GM13977 (cell line): ENCODE measurements around the gene CDKL5.

Experiments
- DNase-seq: peaks from one replicate; pipeline ENCODE4 v3.0.0; 2012; ENCODE audit warnings: low spot score
- in situ Hi-C: fragments of 300-500 bp; cut with MboI; formaldehyde crosslinking; loops from one replicate; pipeline ENCODE4 v1.12.0; 2022; ENCODE audit warnings: low sequenced_read_pairs, low pct_unique_long_range_greater_than_20kb, mixed read lengths, inconsistent platforms; ENCODE audit not compliant: unreplicated experiment
- TF ChIP-seq, protein P1 (sequence below): IDR thresholded peaks from 2 replicates; pipeline ENCODE4 v1.5.1; 2012; ENCODE audit warnings: mild to moderate bottlenecking, control low read depth; ENCODE audit not compliant: insufficient read depth; ENCODE audit errors: extremely low read depth, missing control alignments

Gene CDKL5

DNA sequence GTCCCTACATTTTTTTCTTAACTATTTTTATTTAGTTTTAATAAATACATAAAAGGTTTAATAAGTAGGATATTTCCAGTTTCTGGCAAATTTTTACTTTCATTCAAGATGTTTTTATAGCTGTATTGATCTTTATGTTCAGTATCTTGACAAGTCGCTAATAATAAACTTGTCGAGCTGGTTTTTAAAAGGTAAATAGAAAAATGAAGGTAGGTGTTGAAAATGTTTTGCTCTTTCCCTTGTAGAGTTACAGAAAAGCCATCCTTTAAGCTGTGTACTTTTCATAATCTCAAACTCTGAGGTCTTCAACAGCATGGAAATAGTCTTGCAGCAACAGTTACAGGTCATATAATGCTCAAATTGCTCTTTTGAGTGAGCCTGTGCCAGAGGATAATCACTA is 193.9 kb downstream of the CDKL5 start:
- no peak for DNase-seq
- in situ Hi-C loops = no loop called here
- TF ChIP-seq, protein P1, sequence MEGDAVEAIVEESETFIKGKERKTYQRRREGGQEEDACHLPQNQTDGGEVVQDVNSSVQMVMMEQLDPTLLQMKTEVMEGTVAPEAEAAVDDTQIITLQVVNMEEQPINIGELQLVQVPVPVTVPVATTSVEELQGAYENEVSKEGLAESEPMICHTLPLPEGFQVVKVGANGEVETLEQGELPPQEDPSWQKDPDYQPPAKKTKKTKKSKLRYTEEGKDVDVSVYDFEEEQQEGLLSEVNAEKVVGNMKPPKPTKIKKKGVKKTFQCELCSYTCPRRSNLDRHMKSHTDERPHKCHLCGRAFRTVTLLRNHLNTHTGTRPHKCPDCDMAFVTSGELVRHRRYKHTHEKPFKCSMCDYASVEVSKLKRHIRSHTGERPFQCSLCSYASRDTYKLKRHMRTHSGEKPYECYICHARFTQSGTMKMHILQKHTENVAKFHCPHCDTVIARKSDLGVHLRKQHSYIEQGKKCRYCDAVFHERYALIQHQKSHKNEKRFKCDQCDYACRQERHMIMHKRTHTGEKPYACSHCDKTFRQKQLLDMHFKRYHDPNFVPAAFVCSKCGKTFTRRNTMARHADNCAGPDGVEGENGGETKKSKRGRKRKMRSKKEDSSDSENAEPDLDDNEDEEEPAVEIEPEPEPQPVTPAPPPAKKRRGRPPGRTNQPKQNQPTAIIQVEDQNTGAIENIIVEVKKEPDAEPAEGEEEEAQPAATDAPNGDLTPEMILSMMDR = no peak

DNA sequence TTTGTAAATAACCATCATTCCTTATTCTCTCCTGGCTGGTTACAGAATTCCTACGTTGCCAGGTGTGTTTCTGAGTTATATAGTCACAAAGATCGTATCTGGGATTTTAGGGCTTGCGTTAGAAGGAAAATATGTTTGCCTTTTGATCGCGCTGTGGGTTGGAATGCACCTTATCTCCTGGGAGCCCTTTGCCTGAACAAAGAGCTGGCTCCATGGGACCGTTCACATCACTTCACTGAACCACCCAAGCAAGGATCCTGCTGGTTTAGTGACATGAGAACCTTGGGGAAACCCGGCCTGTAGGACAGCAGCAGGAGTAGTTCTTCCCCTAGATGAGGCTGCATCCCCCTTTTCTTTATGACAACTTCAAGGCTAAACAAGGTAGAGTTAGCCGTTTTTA is 194.9 kb downstream of the CDKL5 start:
- no peak for DNase-seq
- TF ChIP-seq, protein P1 = no peak
- in situ Hi-C loops = no loop called here

DNA sequence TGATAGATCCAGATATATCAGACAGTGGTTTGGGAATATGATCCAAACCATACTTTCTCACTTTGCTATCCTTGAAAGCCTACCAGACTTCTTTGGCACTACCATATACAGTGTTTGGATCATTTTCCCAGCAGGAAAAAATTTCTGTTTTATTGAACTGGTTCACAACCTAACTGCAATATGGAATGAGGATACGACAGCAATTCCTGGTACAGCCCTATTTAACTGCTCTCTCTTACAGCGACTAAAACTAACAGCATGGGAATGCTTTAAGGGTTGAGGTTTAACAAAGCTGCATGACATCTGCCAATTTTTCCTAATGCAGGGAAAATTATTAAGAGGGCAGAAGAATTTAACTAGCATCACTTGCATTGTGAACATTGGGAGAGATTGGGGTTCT is 199.2 kb downstream of the CDKL5 start:
- DNase-seq = no peak
- in situ Hi-C loops = no loop called here

DNA sequence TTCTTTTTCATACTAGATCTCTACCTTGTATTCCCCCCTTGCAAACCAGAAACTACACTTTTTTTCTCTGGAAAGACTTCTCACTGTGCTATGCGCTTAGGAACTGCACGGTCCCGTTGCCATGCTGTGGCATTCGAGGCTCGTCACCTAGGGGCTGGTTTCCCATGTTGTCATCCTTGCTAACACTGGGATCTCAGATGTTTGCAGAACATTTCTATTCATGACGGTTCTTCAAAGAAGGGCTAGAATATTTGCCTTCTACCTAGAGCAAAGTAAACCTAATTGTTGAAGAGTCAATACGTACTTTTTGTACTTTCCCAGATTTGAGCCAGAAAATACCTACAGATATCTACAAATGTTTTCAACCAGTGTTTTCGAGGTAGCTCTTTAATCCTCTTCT is 205.5 kb downstream of the CDKL5 start:
- TF ChIP-seq, protein P1 = no peak
- DNase-seq = no peak
- in situ Hi-C loops = no loop called here

More for the DNA sequence above, 199.2 kb downstream of the CDKL5 start:
- TF ChIP-seq, protein P1 = no peak

DNA sequence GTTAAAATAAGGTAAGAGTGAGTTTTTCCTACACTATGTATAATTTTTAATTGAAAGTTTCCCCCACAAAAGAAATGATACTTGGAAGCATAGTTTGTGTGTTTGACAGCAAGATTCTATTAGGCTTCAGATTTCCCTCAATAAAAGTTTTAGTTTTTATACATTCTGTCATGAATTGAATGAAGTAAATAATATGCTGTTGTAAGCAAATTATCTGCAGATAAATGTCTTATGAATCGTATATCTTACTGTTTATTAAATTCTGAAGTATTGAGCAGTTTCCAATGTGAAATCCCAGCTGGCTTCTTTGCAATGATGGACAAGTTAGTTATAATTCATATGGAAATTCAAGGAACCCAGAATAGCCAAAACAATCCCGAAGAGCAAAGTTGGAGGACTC is 213.0 kb downstream of the CDKL5 start:
- TF ChIP-seq, protein P1 = no peak
- DNase-seq = no peak
- in situ Hi-C loops = no loop called here

DNA sequence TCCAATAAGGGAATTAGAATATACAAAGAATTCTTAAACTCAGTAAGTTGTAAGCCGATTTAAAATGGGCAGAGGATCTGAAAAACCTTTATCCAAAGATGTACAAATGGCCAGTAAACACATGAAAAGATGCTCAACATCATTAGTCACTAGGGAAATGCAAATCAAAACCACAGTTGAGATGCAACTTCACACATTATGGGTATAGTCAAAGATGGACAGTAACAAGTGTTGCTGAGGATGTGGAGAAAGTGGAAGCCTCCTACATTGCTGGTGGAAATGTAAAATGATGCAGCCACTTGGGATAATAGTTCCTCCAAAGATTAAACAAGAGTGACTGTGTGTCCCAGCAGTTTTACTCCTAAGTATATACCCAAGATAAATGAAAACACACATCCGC is 213.9 kb downstream of the CDKL5 start:
- in situ Hi-C loops = no loop called here

More for the DNA sequence above, 213.9 kb downstream of the CDKL5 start:
- TF ChIP-seq, protein P1 = no peak
- DNase-seq = no peak
